Gastroesophageal sphincter (tissue), 4 donors: ENCODE measurements around the gene TEX26. TPM values are rescaled to one million over a fixed set of nuclear protein-coding genes. Genes with fewer than 3 reads are reported as not detected.

Source experiments
- ATAC-seq: fragments of 150-250 bp; one replicate; pipeline ENCODE4 v1.9.1; 2016; ENCODE audit warnings: mild to moderate bottlenecking, moderate library complexity
- H3K27ac ChIP-seq, 4 donors: fragments of 200-600 bp; sonication (generic) in 3 of 4; 1 replicate in 3 of 4; 2 replicates in 1 of 4; pipeline ENCODE4 v1.5.1; 2016 to 2019
- H3K27me3 ChIP-seq: fragments of 200-600 bp; sonication (generic); one replicate; pipeline ENCODE4 v1.5.1; 2019
- H3K36me3 ChIP-seq, 2 donors: fragments of 200-600 bp; sonication (generic); one replicate each; pipeline ENCODE4 v1.5.1; 2019; ENCODE audit warnings: control low read depth in 1 of 2
- H3K4me1 ChIP-seq, 3 donors: fragments of 200-600 bp; sonication (generic); 1 replicate in 2 of 3; 2 replicates in 1 of 3; pipeline ENCODE4 v1.5.1; 2016 to 2019; ENCODE audit warnings: control low read depth in 2 of 3
- H3K4me3 ChIP-seq, 2 donors: fragments of 200-600 bp; sonication (generic); one replicate each; pipeline ENCODE4 v1.5.1; 2019; ENCODE audit warnings: mild to moderate bottlenecking in 1 of 2, moderate library complexity in 1 of 2
- H3K9me3 ChIP-seq, 3 donors: fragments of 200-600 bp; sonication (generic); one replicate each; pipeline ENCODE4 v1.5.1; 2017 to 2019; ENCODE audit warnings: control low read depth in 2 of 3
- EP300 ChIP-seq: sonication (generic); formaldehyde crosslinking; IDR thresholded peaks from one replicate; pipeline ENCODE4 v1.6.1; 2017; ENCODE audit warnings: antibody characterized with exemption, mild to moderate bottlenecking
- POLR2A ChIP-seq, 2 donors: fragments of 450-650 bp; IDR thresholded peaks; one replicate each; pipeline ENCODE4 v1.6.1; 2017; ENCODE audit warnings: antibody characterized with exemption in 2 of 2, mild to moderate bottlenecking in 2 of 2, moderate library complexity in 1 of 2
- POLR2AphosphoS5 ChIP-seq: sonication (generic); formaldehyde crosslinking; IDR thresholded peaks from one replicate; pipeline ENCODE4 v1.6.1; 2017; ENCODE audit warnings: antibody characterized with exemption
- WGBS, 2 donors: methylation state at CpG; one replicate each; pipeline ENCODE4 v1.1.5; 2018; ENCODE audit warnings: low coverage in 1 of 2; 5-methylcytosine and 5-hydroxymethylcytosine counted together
- total RNA-seq, 4 donors: library from RNA; depleted of rRNA; stranded (reverse); fragments of >200 nt; gene quantifications; one replicate each; pipeline ENCODE4 v1.1.0, GENCODE V29; 2016
- TF ChIP-seq, protein P1 (sequence below), 4 experiments: fragments of 200-600 bp in 2 of 4; fragments of 450-650 bp in 2 of 4; sonication (generic) in 1 of 4; IDR thresholded peaks; one replicate each; pipeline ENCODE4 v1.5.1; 2017 to 2019; ENCODE audit warnings: antibody characterized with exemption in 4 of 4, mild to moderate bottlenecking in 2 of 4, moderate library complexity in 2 of 4

TEX26 gene
- total RNA-seq, 4 donors from 2014 or later: 0.27 to 1.7 TPM; not detected in 2

DNA sequence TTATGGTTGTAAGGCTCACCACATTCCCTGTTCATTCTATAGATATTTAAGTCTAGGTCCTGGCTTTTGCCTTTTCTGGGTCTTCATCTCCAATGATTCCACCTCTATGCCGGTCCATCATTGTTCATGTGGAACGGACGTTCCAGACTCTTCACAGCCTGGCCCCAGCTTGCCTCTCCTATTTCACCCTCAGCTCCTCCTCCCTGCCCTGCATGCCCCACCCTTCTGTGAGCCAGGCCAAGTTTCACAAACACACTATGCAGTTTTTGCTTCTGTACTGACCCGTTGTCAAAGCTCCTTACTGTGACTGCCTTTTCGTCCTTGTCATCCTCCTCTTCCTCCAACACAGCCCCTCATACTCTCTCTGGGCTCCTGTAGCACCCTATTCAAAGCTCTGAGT lies 31.3 kb downstream of the TEX26 start:
- TF ChIP-seq, protein P1, sequence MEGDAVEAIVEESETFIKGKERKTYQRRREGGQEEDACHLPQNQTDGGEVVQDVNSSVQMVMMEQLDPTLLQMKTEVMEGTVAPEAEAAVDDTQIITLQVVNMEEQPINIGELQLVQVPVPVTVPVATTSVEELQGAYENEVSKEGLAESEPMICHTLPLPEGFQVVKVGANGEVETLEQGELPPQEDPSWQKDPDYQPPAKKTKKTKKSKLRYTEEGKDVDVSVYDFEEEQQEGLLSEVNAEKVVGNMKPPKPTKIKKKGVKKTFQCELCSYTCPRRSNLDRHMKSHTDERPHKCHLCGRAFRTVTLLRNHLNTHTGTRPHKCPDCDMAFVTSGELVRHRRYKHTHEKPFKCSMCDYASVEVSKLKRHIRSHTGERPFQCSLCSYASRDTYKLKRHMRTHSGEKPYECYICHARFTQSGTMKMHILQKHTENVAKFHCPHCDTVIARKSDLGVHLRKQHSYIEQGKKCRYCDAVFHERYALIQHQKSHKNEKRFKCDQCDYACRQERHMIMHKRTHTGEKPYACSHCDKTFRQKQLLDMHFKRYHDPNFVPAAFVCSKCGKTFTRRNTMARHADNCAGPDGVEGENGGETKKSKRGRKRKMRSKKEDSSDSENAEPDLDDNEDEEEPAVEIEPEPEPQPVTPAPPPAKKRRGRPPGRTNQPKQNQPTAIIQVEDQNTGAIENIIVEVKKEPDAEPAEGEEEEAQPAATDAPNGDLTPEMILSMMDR (IDR thresholded peaks at IDR 0.05): no peak
- TF ChIP-seq EP300 (no peak), POLR2AphosphoS5 (no peak), POLR2A (IDR thresholded peaks at IDR 0.05) (no peak)
- Histone ChIP-seq H3K27me3 (no peaks in the 10 kb centered on the region), H3K27ac (no peak overlapping the region), H3K4me1 (no peaks in the 10 kb centered on the region), H3K9me3 (peaks cover 0 to 18% (median 0%) of the 10 kb centered on the region in 3 donors), H3K36me3 (no peaks in the 10 kb centered on the region), H3K4me3 (no peak overlapping the region)
- 25 to 51% methylated on average over 5 of the region's 5 CpGs for WGBS, 2 donors
- ATAC-seq: no peak

DNA sequence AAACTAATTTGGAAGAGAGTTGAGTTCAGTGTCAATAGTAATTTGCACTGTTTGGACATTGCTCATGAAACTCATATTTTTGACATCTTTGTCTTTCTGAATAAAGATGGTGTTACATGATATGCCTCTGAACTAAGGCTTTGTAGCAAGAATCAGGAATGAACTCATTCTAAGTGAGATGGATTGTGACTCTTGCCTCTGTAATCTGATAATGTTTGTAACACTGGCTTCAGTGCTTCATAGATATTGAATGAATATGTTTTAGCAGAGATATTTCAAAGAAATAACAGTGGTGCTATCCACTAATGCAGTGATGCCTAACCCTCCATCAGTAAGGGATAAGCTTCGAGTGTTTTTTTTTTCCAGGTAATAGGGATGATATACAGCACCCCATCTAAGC lies 32.9 kb downstream of the TEX26 start:
- 92 to 100% methylated on average over 1 of the region's 1 CpG for WGBS, 2 donors
- Histone ChIP-seq H3K36me3 (no peaks in the 10 kb centered on the region), H3K9me3 (peaks cover 0 to 6% (median 0%) of the 10 kb centered on the region in 3 donors), H3K27me3 (no peaks in the 10 kb centered on the region), H3K4me1 (peaks cover 0 to 11% (median 0%) of the 10 kb centered on the region in 3 donors), H3K27ac (no peak overlapping the region), H3K4me3 (no peak overlapping the region)
- TF ChIP-seq POLR2A (IDR thresholded peaks at IDR 0.05) (no peak), POLR2AphosphoS5 (no peak), EP300 (no peak)
- TF ChIP-seq, protein P1 (IDR thresholded peaks at IDR 0.05): no peak
- ATAC-seq: no peak

DNA sequence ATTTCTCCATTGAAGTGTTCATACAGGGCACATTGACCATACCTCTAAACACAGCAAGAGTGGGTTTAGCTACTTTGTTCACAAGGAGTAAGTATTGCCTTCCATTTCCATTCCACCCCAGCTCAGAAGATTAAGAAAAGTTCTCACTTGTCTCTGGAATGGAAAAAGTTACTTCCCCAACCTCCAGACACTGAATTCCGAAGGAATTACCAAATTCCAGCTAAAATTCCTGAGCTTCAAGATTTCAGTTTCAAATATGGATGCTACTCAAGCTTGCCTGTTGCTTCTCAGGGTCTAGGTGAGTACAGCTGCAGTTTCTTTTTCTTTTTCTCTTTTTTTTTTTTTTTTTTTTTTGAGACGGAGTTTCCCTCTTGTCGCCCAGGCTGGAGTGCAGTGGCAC lies 33.6 kb downstream of the TEX26 start:
- no peak for ATAC-seq
- no peaks in the 10 kb centered on the region for H3K36me3 ChIP-seq
- TF ChIP-seq EP300 (no peak), POLR2AphosphoS5 (no peak), POLR2A (IDR thresholded peaks at IDR 0.05) (no peak)
- TF ChIP-seq, protein P1 (IDR thresholded peaks at IDR 0.05): no peak
- peaks cover 0 to 18% (median 0%) of the 10 kb centered on the region in 3 donors for H3K4me1 ChIP-seq
- peaks cover 0 to under 1% (median 0%) of the 10 kb centered on the region in 3 donors for H3K9me3 ChIP-seq
- no peak overlapping the region for H3K4me3 ChIP-seq
- no peaks in the 10 kb centered on the region for H3K27me3 ChIP-seq
- H3K27ac ChIP-seq: no peak overlapping the region
- WGBS, 2 donors: 75 to 91% methylated on average over 1 to 2 of the region's 3 CpGs

DNA sequence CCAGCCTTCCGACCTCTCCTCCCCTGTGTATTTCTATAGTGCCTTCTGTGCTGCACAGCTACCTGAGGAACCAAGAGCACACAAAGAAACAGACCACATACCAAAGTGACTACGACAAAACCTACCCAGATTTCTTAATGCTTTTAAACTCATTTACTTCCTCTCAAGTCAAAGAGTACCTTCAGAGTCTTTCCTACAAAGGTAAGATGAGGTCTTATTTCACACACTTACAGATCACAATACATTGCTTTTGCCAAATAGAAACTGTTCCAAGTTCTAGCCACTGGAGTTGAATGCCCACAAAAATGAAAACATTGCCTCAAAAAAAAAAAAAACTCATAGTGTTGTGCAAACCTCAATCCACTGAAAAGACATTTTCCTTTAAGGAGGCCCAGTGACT lies 36.4 kb downstream of the TEX26 start:
- H3K9me3 ChIP-seq: no peaks in the 10 kb centered on the region
- H3K36me3 ChIP-seq: no peaks in the 10 kb centered on the region
- no peak overlapping the region for H3K4me3 ChIP-seq
- TF ChIP-seq EP300 (no peak), POLR2AphosphoS5 (no peak), POLR2A (IDR thresholded peaks at IDR 0.05) (no peak)
- TF ChIP-seq, protein P1 (IDR thresholded peaks at IDR 0.05): no peak
- no peak for ATAC-seq
- no peak overlapping the region for H3K27ac ChIP-seq
- WGBS, 2 donors: 53 to 70% methylated on average over 2 of the region's 2 CpGs
- no peaks in the 10 kb centered on the region for H3K27me3 ChIP-seq
- peaks cover 0 to 38% (median 3%) of the 10 kb centered on the region in 3 donors for H3K4me1 ChIP-seq

DNA sequence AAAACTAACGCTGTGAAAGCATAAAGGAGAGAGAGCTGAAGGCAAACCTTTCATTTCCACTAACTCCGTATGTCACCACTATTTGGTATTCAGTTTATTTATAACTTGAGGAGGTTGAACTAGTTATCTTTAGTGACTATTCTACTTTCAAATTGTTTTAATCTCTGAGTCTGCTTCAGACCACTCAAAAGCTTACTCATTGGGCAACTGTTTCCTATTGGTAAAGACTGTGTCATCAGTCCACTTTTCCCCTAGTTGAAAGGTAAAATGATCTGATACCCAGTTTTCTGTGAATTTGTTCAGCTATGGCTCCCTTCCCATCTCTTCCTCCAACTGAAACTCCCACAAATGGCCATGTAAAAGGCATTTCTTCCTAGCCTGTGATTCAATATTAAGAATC lies 39.1 kb downstream of the TEX26 start:
- Histone ChIP-seq H3K4me3 (no peak overlapping the region), H3K4me1 (peaks cover 0 to 38% (median 3%) of the 10 kb centered on the region in 3 donors), H3K9me3 (no peaks in the 10 kb centered on the region), H3K27me3 (no peaks in the 10 kb centered on the region), H3K36me3 (no peaks in the 10 kb centered on the region), H3K27ac (no peak overlapping the region)
- 30 to 40% methylated on average over 2 of the region's 2 CpGs for WGBS, 2 donors
- no peak for ATAC-seq
- TF ChIP-seq, protein P1 (IDR thresholded peaks at IDR 0.05): no peak
- TF ChIP-seq POLR2A (IDR thresholded peaks at IDR 0.05) (no peak), EP300 (no peak), POLR2AphosphoS5 (no peak)
